OCI-LY1 (cell line): ENCODE measurements around the gene ALDH1A2.

Experiments
- EZH2 ChIP-seq: fragments of 200-600 bp; sonication (generic), shearing (Covaris generic); IDR thresholded peaks from 2 replicates; pipeline ENCODE4 v1.8.0; 2017; ENCODE audit warnings: borderline replicate concordance, mixed run types, mild to moderate bottlenecking, antibody characterized with exemption, low read length, moderate library complexity, mixed read lengths
- TF ChIP-seq, protein P1 (sequence below): fragments of 200-600 bp; sonication (generic), shearing (Covaris generic); IDR thresholded peaks from 2 replicates; pipeline ENCODE4 v1.5.1; 2017; ENCODE audit warnings: mild to moderate bottlenecking, antibody characterized with exemption, low read length, moderate library complexity, mixed read lengths

- TF ChIP-seq, protein P1, sequence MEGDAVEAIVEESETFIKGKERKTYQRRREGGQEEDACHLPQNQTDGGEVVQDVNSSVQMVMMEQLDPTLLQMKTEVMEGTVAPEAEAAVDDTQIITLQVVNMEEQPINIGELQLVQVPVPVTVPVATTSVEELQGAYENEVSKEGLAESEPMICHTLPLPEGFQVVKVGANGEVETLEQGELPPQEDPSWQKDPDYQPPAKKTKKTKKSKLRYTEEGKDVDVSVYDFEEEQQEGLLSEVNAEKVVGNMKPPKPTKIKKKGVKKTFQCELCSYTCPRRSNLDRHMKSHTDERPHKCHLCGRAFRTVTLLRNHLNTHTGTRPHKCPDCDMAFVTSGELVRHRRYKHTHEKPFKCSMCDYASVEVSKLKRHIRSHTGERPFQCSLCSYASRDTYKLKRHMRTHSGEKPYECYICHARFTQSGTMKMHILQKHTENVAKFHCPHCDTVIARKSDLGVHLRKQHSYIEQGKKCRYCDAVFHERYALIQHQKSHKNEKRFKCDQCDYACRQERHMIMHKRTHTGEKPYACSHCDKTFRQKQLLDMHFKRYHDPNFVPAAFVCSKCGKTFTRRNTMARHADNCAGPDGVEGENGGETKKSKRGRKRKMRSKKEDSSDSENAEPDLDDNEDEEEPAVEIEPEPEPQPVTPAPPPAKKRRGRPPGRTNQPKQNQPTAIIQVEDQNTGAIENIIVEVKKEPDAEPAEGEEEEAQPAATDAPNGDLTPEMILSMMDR, result no peak
- no peak for TF ChIP-seq EZH2
Observed at GRCh38 chr15:57921371-57921770, 144.1 kb downstream of the ALDH1A2 start.
